ENCODE results near the gene BTBD7.

BTBD7 gene

GRCh38 chr14:93320489-93320888 is 12.3 kb downstream of the BTBD7 start:
- DNase-seq, result peak in 1 of 2 experiments; percentile 42
- TF ChIP-seq GATA1 (IDR thresholded peaks at IDR 0.05; ENCODE audit: low read depth, low read length) (no peak), POLR2A (IDR thresholded peaks at IDR 0.05; ENCODE audit: low read length) (no peak)

- DNase-seq, result no peak
- TF ChIP-seq POLR2A (IDR thresholded peaks at IDR 0.05; ENCODE audit: low read length), result no peak
- TF ChIP-seq GATA1 (IDR thresholded peaks at IDR 0.05; ENCODE audit: low read depth, low read length), result no peak
Observed at GRCh38 chr14:93319958-93320357, 12.9 kb downstream of the BTBD7 start.

GRCh38 chr14:93319494-93319893 is 13.3 kb downstream of the BTBD7 start:
- no peak for TF ChIP-seq POLR2A (IDR thresholded peaks at IDR 0.05; ENCODE audit: low read length)
- no peak for TF ChIP-seq GATA1 (IDR thresholded peaks at IDR 0.05; ENCODE audit: low read depth, low read length)
- no peak for DNase-seq

- TF ChIP-seq GATA1 (IDR thresholded peaks at IDR 0.05; ENCODE audit: low read depth, low read length) (no peak), POLR2A (IDR thresholded peaks at IDR 0.05; ENCODE audit: low read length) (no peak)
- peak; percentile 42 to 49 for DNase-seq
Observed at GRCh38 chr14:93318927-93319326, 13.9 kb downstream of the BTBD7 start.

GRCh38 chr14:93317875-93318807 is 14.7 kb downstream of the BTBD7 start:
- peak; percentile 69 to 79 for DNase-seq
- no peak for TF ChIP-seq GATA1 (IDR thresholded peaks at IDR 0.05; ENCODE audit: low read depth, low read length)
- no peak for TF ChIP-seq POLR2A (IDR thresholded peaks at IDR 0.05; ENCODE audit: low read length)

- TF ChIP-seq POLR2A (IDR thresholded peaks at IDR 0.05; ENCODE audit: low read length) (no peak), GATA1 (IDR thresholded peaks at IDR 0.05; ENCODE audit: low read depth, low read length) (no peak)
- peak; percentile 40 to 50 for DNase-seq
Observed at GRCh38 chr14:93317210-93317874, 15.5 kb downstream of the BTBD7 start.

GRCh38 chr14:93316716-93317115 is 16.1 kb downstream of the BTBD7 start:
- no peak for TF ChIP-seq GATA1 (IDR thresholded peaks at IDR 0.05; ENCODE audit: low read depth, low read length)
- DNase-seq, result no peak

GRCh38 chr14:93315575-93315974 is 17.3 kb downstream of the BTBD7 start:
- no peak for DNase-seq
- TF ChIP-seq GATA1 (IDR thresholded peaks at IDR 0.05; ENCODE audit: low read depth, low read length), result no peak
- no peak for TF ChIP-seq POLR2A (IDR thresholded peaks at IDR 0.05; ENCODE audit: low read length)

- no peak for TF ChIP-seq POLR2A (IDR thresholded peaks at IDR 0.05; ENCODE audit: low read length)
- TF ChIP-seq GATA1 (IDR thresholded peaks at IDR 0.05; ENCODE audit: low read depth, low read length), result no peak
- DNase-seq, result no peak
Observed at GRCh38 chr14:93311082-93311481, 21.8 kb downstream of the BTBD7 start.

GRCh38 chr14:93309427-93309966 is 23.3 kb downstream of the BTBD7 start:
- DNase-seq, result no peak
- no peak for TF ChIP-seq GATA1 (IDR thresholded peaks at IDR 0.05; ENCODE audit: low read depth, low read length)
- no peak for TF ChIP-seq POLR2A (IDR thresholded peaks at IDR 0.05; ENCODE audit: low read length)

- no peak for DNase-seq
- TF ChIP-seq POLR2A (IDR thresholded peaks at IDR 0.05; ENCODE audit: low read length), result no peak
- TF ChIP-seq GATA1 (IDR thresholded peaks at IDR 0.05; ENCODE audit: low read depth, low read length), result no peak
Observed at GRCh38 chr14:93308686-93309345, 24.0 kb downstream of the BTBD7 start.

GRCh38 chr14:93306812-93307211 is 26.0 kb downstream of the BTBD7 start:
- no peak for DNase-seq
- TF ChIP-seq POLR2A (IDR thresholded peaks at IDR 0.05; ENCODE audit: low read length) (no peak), GATA1 (IDR thresholded peaks at IDR 0.05; ENCODE audit: low read depth, low read length) (no peak)

- TF ChIP-seq GATA1 (IDR thresholded peaks at IDR 0.05; ENCODE audit: low read depth, low read length) (no peak), POLR2A (IDR thresholded peaks at IDR 0.05; ENCODE audit: low read length) (no peak)
- DNase-seq, result peak; percentile 44 to 53
Observed at GRCh38 chr14:93305725-93306418, 27.0 kb downstream of the BTBD7 start.

All from erythroblast (primary cell).